Stomach (tissue), 9 donors: ENCODE measurements around the gene PTPRU. TPM values are rescaled to one million over a fixed set of nuclear protein-coding genes. Genes with fewer than 3 reads are reported as not detected.

Experiments
- DNase-seq, 2 donors: peaks; one replicate each; pipeline versions ENCODE4 v3.0.0 to v3.0.0-alpha.2; 2013 to 2019
- H3K27ac ChIP-seq, 5 donors: fragments of 200-600 bp in 4 of 5; sonication (generic) in 4 of 5; one replicate each; pipeline ENCODE4 v1.5.1; 2013 to 2019; ENCODE audit warnings: mild to moderate bottlenecking in 1 of 5, moderate library complexity in 1 of 5
- H3K27me3 ChIP-seq, 3 donors: fragments of 200-600 bp; sonication (generic); one replicate each; pipeline ENCODE4 v1.5.1; 2017 to 2019; ENCODE audit warnings: mixed run types in 1 of 3
- H3K36me3 ChIP-seq, 4 donors: fragments of 200-600 bp; sonication (generic); 1 replicate in 3 of 4; 2 replicates in 1 of 4; pipeline ENCODE4 v1.5.1; 2016 to 2019
- H3K4me1 ChIP-seq, 4 donors: fragments of 200-600 bp; sonication (generic); one replicate each; pipeline ENCODE4 v1.5.1; 2016 to 2019
- H3K4me3 ChIP-seq, 4 donors: fragments of 200-600 bp; sonication (generic) in 3 of 4; one replicate each; pipeline ENCODE4 v1.5.1; 2016 to 2019; ENCODE audit warnings: mild to moderate bottlenecking in 1 of 4
- H3K9me3 ChIP-seq, 4 donors: fragments of 200-600 bp; sonication (generic); one replicate each; pipeline ENCODE4 v1.5.1; 2016 to 2019
- CTCF ChIP-seq, 7 experiments: fragments of 450-650 bp in 4 of 7; fragments of 200-600 bp in 3 of 7; sonication (generic) in 3 of 7; IDR thresholded peaks; one replicate each; pipeline ENCODE4 v1.5.1; 2016 to 2019; ENCODE audit warnings: antibody characterized with exemption in 7 of 7, control low read depth in 2 of 7, mild to moderate bottlenecking in 1 of 7
- EP300 ChIP-seq: sonication (generic); formaldehyde crosslinking; IDR thresholded peaks from one replicate; pipeline ENCODE4 v1.6.1; 2017; ENCODE audit warnings: antibody characterized with exemption
- POLR2A ChIP-seq, 4 donors: fragments of 450-650 bp; IDR thresholded peaks; one replicate each; pipeline ENCODE4 v1.6.1; 2016; ENCODE audit warnings: antibody characterized with exemption in 4 of 4, control low read depth in 2 of 4, mild to moderate bottlenecking in 1 of 4, moderate library complexity in 1 of 4
- POLR2AphosphoS5 ChIP-seq, 3 donors: sonication (generic); formaldehyde crosslinking; IDR thresholded peaks; one replicate each; pipeline ENCODE4 v1.6.1; 2016; ENCODE audit warnings: antibody characterized with exemption in 3 of 3
- WGBS, 5 donors: extraction: QIAGEN DNeasy Blood & Tissue Kit in 3 of 5; methylation state at CpG; one replicate each; pipeline versions ENCODE4 v1.1.5 to v1.1.7; 2013 to 2018; 5-methylcytosine and 5-hydroxymethylcytosine counted together
- intact Hi-C: fragments of 100-400 bp; cut with DNase I; formaldehyde crosslinking; loops from one replicate; pipeline ENCODE4 v1.15.1; 2023; ENCODE audit warnings: low total_unique reads
- polyA plus RNA-seq, 3 donors: library from polyadenylated mRNA; stranded (reverse); fragments of 200-250 nt; gene quantifications; one replicate each; pipeline ENCODE4 v1.2.3, GENCODE V29; 2013
- total RNA-seq, 5 donors: library from RNA; depleted of rRNA; stranded (reverse); fragments of >200 nt; gene quantifications; one replicate each; pipeline versions ENCODE4 v1.1.0 to v1.2.3, GENCODE V29; 2014 to 2016
- donor health status: healthy with polysubstance abuse.
- donor health status: Bipolar disorder and iron deficiency.
- donor health status: healthy.

Gene PTPRU
- total and polyA plus RNA-seq, 8 donors, result 0.29 to 17.5 (median 6.2) TPM

- TF ChIP-seq EP300 (no peak), POLR2AphosphoS5 (IDR thresholded peaks at IDR 0.05) (no peak), CTCF (IDR thresholded peaks at IDR 0.05) (no peak), POLR2A (IDR thresholded peaks at IDR 0.05) (no peak)
- no peaks in the 10 kb centered on the region for H3K4me1 ChIP-seq
- no peaks in the 10 kb centered on the region for H3K9me3 ChIP-seq
- intact Hi-C loops, result no loop called here
- H3K27me3 ChIP-seq, result peaks cover 0 to 44% (median 13%) of the 10 kb centered on the region in 3 donors
- H3K4me3 ChIP-seq, result no peak overlapping the region
- H3K36me3 ChIP-seq, result no peaks in the 10 kb centered on the region
- peak in 1 of 2 donors; percentile 20 for DNase-seq
- no peak overlapping the region for H3K27ac ChIP-seq
- 60 to 81% (median 75%) methylated on average over 6 of the region's 6 CpGs for WGBS, 5 donors
These were observed 121.9 kb downstream of the PTPRU start for GRCh38 chr1:29358183-29358582.

- WGBS, 5 donors, result 79 to 93% (median 87%) methylated on average over 3 of the region's 3 CpGs
- Histone ChIP-seq H3K4me1 (no peaks in the 10 kb centered on the region), H3K4me3 (no peak overlapping the region), H3K9me3 (no peaks in the 10 kb centered on the region), H3K36me3 (no peaks in the 10 kb centered on the region), H3K27me3 (peaks cover 0 to 39% (median 13%) of the 10 kb centered on the region in 3 donors), H3K27ac (no peak overlapping the region)
- intact Hi-C loops, result no loop called here
- no peak for TF ChIP-seq EP300
- no peak for DNase-seq
These were observed 124.4 kb downstream of the PTPRU start for GRCh38 chr1:29360768-29361167.

GRCh38 chr1:29361686-29362085, 125.4 kb downstream of the PTPRU start:
- Histone ChIP-seq H3K27me3 (peaks cover 0 to 35% (median 10%) of the 10 kb centered on the region in 3 donors), H3K27ac (no peak overlapping the region), H3K4me1 (no peaks in the 10 kb centered on the region), H3K9me3 (no peaks in the 10 kb centered on the region), H3K36me3 (no peaks in the 10 kb centered on the region), H3K4me3 (no peak overlapping the region)
- TF ChIP-seq POLR2AphosphoS5 (IDR thresholded peaks at IDR 0.05), result no peak
- TF ChIP-seq CTCF (IDR thresholded peaks at IDR 0.05), result no peak
- no peak for TF ChIP-seq POLR2A (IDR thresholded peaks at IDR 0.05)
- TF ChIP-seq EP300, result no peak
- intact Hi-C loops, result no loop called here
- WGBS, 5 donors, result 68 to 78% (median 76%) methylated on average over 6 of the region's 6 CpGs
- DNase-seq, result no peak

GRCh38 chr1:29362116-29362515, 125.8 kb downstream of the PTPRU start:
- Histone ChIP-seq H3K4me3 (no peak overlapping the region), H3K9me3 (no peaks in the 10 kb centered on the region), H3K36me3 (no peaks in the 10 kb centered on the region), H3K4me1 (no peaks in the 10 kb centered on the region), H3K27ac (no peak overlapping the region), H3K27me3 (peaks cover 0 to 34% (median 9%) of the 10 kb centered on the region in 3 donors)
- intact Hi-C loops, result no loop called here
- DNase-seq, result no peak
- WGBS, 5 donors, result 79 to 88% (median 81%) methylated on average over 6 to 10 of the region's 10 CpGs
- TF ChIP-seq POLR2AphosphoS5 (IDR thresholded peaks at IDR 0.05) (no peak), POLR2A (IDR thresholded peaks at IDR 0.05) (no peak), EP300 (no peak), CTCF (IDR thresholded peaks at IDR 0.05) (no peak)

- intact Hi-C loops, result no loop called here
- Histone ChIP-seq H3K27ac (no peak overlapping the region), H3K36me3 (no peaks in the 10 kb centered on the region), H3K9me3 (peaks cover 0 to 1% (median 0%) of the 10 kb centered on the region in 4 donors), H3K4me1 (no peaks in the 10 kb centered on the region), H3K27me3 (peaks cover 0 to 36% (median 9%) of the 10 kb centered on the region in 3 donors), H3K4me3 (no peak overlapping the region)
- TF ChIP-seq EP300 (no peak), POLR2AphosphoS5 (IDR thresholded peaks at IDR 0.05) (no peak), POLR2A (IDR thresholded peaks at IDR 0.05) (no peak), CTCF (IDR thresholded peaks at IDR 0.05) (no peak)
- DNase-seq, result no peak
- 68 to 80% (median 78%) methylated on average over 4 of the region's 4 CpGs for WGBS, 5 donors
These were observed 126.4 kb downstream of the PTPRU start for GRCh38 chr1:29362764-29363163.
